GM06990 (cell line): ENCODE results near the gene GABBR2.

Source experiments
- DNase-seq: peaks from one replicate; pipeline ENCODE4 v3.0.0-alpha.2; 2011; ENCODE audit not compliant: insufficient read length; ENCODE audit errors: extremely low read depth
- H3K27me3 ChIP-seq: replicated peaks from 2 replicates; pipeline ENCODE4 v1.6.0; 2011; ENCODE audit warnings: low read length; ENCODE audit not compliant: control insufficient read depth, insufficient read depth
- H3K36me3 ChIP-seq: 2 replicates; pipeline ENCODE4 v1.5.1; 2011; ENCODE audit warnings: low read length; ENCODE audit not compliant: control insufficient read depth, insufficient read depth
- H3K4me3 ChIP-seq: replicated peaks from 2 replicates; pipeline ENCODE4 v1.5.1; 2011; ENCODE audit warnings: low read depth, mild to moderate bottlenecking, control low read depth, low read length
- TF ChIP-seq, protein P1 (sequence below): IDR thresholded peaks from 2 replicates; pipeline ENCODE4 v1.5.1; 2011; ENCODE audit warnings: low read length, control low read depth, mild to moderate bottlenecking, inconsistent platforms; ENCODE audit not compliant: insufficient read depth, poor library complexity, severe bottlenecking

GABBR2 gene

DNA sequence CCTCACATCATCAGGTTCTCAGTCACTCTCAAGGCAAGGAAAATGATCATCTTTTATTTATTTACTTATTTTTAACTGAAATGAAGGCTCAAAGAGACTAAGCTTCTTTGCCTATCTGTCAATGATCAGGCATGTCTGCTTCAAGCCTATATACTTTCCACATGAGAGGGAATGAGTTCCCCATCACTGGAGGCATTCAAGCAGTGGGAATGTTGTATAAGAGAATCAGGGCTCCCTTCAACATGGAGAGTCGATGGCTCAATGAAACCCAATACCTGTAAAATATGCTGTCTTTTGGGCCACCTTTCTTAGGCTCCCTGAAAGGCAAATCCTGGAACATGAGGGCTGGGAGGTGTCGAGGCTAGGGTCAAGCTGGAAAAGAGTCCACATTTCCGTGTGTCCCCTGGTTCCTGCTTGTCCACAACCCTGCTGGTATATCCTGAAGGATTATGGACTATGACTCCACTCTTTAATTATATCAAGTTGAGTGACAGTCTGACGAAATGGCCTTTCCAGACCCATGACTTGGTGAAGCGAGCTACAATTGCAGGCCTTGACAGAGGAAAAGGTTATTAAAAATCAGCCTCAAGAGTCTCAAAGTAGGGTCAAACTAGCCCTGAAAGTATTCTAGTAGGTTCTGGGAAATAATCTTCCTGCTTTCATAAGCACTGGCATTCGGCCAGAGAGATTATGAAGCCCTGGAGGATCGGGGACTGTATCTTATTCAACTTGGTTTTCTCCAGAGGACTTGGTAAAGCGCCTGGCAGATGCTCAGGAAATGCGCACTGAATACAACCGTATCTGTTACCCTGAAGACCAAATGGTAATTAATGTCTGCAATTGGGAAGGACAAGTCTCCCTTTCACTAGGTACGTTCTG, 307.4 kb downstream of the GABBR2 start:
- H3K36me3 ChIP-seq = no peaks in the 10 kb centered on the region
- DNase-seq = no peak
- TF ChIP-seq, protein P1, sequence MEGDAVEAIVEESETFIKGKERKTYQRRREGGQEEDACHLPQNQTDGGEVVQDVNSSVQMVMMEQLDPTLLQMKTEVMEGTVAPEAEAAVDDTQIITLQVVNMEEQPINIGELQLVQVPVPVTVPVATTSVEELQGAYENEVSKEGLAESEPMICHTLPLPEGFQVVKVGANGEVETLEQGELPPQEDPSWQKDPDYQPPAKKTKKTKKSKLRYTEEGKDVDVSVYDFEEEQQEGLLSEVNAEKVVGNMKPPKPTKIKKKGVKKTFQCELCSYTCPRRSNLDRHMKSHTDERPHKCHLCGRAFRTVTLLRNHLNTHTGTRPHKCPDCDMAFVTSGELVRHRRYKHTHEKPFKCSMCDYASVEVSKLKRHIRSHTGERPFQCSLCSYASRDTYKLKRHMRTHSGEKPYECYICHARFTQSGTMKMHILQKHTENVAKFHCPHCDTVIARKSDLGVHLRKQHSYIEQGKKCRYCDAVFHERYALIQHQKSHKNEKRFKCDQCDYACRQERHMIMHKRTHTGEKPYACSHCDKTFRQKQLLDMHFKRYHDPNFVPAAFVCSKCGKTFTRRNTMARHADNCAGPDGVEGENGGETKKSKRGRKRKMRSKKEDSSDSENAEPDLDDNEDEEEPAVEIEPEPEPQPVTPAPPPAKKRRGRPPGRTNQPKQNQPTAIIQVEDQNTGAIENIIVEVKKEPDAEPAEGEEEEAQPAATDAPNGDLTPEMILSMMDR = no peak
- peaks cover 1% of the 10 kb centered on the region; the same call in 1 of the 2 replicates for H3K27me3 ChIP-seq
- no peak overlapping the region for H3K4me3 ChIP-seq

DNA sequence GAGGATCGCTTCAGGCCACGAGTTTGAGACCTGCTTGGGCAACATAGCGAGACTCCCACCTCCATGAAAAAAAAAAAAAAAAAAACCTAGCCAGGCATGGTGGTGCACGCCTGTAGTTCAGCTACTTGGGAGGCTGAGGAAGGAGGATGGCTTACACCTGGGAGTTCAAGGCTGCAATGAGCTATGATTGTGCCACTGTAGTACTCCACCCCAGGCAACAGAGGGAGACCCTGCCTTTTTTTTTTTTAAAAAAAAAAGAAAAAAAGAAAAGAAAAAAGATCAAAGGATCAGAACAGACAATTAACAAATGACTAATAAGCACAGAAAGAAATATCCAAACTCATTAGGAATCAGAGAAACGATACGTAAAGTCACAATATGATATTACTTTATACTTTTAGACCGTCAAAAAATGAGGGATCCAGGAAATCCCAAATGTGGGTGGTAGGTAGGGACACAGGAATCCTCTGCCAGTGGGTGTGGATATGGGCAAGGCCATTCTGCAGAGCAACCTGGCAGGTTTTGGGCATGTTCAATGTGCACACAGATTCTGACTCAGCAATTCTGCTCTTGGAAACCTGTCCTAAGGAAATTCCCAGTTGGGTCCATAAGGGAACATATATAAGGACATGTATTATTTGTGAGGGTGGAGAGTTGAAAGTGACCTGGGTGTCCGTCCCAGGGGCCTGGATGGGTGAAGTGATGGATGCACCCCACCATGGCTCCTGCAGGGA, 308.6 kb downstream of the GABBR2 start:
- peaks cover 3% of the 10 kb centered on the region for H3K27me3 ChIP-seq
- TF ChIP-seq, protein P1 = no peak
- no peak overlapping the region for H3K4me3 ChIP-seq
- H3K36me3 ChIP-seq = no peaks in the 10 kb centered on the region
- DNase-seq = no peak

DNA sequence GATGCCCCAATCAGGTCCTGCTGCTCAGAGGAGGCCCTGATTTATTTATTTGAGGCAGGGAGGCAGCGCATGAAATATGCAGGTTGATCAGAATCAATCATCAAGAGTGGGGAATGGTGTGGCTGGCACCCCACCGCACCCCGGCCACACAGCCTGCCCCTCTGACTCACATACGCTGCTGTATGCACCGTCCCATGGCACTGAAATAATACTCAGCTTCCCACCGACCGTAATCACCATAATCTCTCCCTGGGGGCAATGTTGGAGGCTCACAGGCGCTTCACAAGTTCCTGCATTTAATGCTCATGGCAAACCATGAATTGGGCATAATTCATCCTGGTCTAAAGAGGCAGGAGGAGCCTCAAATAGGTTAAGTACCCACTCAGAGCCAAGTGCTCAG, 312.1 kb downstream of the GABBR2 start:
- no peaks in the 10 kb centered on the region for H3K36me3 ChIP-seq
- peaks cover 1% of the 10 kb centered on the region for H3K27me3 ChIP-seq
- TF ChIP-seq, protein P1 = no peak
- no peak overlapping the region for H3K4me3 ChIP-seq
- no peak for DNase-seq

DNA sequence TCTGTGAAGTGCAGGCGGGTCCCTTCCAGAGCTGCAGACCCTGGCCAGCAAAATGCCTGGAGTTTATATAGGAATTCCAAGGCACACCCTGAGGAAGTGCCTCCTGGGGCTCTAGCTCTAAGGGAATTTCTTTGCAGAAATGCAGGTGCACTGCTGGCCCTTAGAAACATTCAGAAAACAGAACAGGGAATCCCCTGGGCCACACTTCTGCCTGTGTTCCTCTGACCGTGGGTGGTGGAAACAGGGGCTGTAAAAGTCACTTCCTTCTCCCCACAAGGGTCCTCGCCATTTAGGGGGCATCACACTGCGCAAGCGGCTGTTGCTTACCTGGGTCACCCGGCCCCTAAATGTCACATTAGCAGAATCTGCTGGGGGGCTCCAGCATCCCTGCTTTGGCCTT, 312.5 kb downstream of the GABBR2 start:
- no peak overlapping the region for H3K4me3 ChIP-seq
- no peaks in the 10 kb centered on the region for H3K36me3 ChIP-seq
- DNase-seq = no peak
- TF ChIP-seq, protein P1 = no peak
- peaks cover 1% of the 10 kb centered on the region for H3K27me3 ChIP-seq

DNA sequence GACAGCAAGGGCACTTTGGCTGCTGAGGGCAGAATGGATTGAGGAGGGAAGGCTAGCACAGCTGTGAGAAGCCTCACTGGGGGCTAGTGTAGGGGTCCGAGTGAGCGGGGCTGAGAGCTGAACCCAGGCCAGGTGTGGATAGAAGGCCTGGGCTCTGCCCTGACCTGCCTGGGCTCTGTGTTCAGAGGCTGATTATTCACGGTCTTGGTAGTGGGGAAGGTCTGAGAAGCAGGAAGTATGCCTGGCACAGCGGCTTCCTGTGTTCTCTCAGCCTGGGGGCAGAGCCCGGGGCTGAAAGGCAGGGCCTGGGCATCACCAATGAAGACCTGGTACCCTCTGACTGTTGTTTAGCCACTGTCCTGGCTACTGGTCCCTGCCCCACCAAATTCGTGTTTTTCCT, 316.9 kb downstream of the GABBR2 start:
- H3K27me3 ChIP-seq = peaks cover 1% of the 10 kb centered on the region
- no peaks in the 10 kb centered on the region for H3K36me3 ChIP-seq
- TF ChIP-seq, protein P1 = no peak
- H3K4me3 ChIP-seq = no peak overlapping the region
- DNase-seq = no peak
